Tibial nerve (tissue), 4 donors: ENCODE measurements around the gene HLCS. TPM values are rescaled to one million over a fixed set of nuclear protein-coding genes. Genes with fewer than 3 reads are reported as not detected.

Experiments used
- DNase-seq, 2 donors: peaks; one replicate each; pipeline ENCODE4 v3.0.0-alpha.2; 2019; ENCODE audit warnings: low spot score in 2 of 2
- H3K27ac ChIP-seq, 4 donors: fragments of 200-600 bp; sonication (generic) in 3 of 4; one replicate each; pipeline ENCODE4 v1.5.1; 2017 to 2019; ENCODE audit warnings: mild to moderate bottlenecking in 1 of 4
- H3K27me3 ChIP-seq, 2 donors: fragments of 200-600 bp; sonication (generic) in 1 of 2; one replicate each; pipeline versions ENCODE4 v1.5.1 to v1.6.0; 2017 to 2019
- H3K36me3 ChIP-seq, 3 donors: fragments of 200-600 bp; sonication (generic); one replicate each; pipeline ENCODE4 v1.5.1; 2018 to 2019
- H3K4me1 ChIP-seq, 4 donors: fragments of 200-600 bp; sonication (generic) in 3 of 4; one replicate each; pipeline ENCODE4 v1.5.1; 2017 to 2019
- H3K4me3 ChIP-seq, 4 donors: fragments of 200-600 bp; sonication (generic) in 3 of 4; one replicate each; pipeline ENCODE4 v1.5.1; 2017 to 2019; ENCODE audit warnings: mild to moderate bottlenecking in 1 of 4, moderate library complexity in 1 of 4
- H3K9me3 ChIP-seq, 4 donors: fragments of 200-600 bp; sonication (generic) in 3 of 4; one replicate each; pipeline ENCODE4 v1.5.1; 2017 to 2019
- CTCF ChIP-seq, 5 experiments: fragments of 200-600 bp in 3 of 5; fragments of 450-650 bp in 2 of 5; sonication (generic) in 3 of 5; IDR thresholded peaks; one replicate each; pipeline ENCODE4 v1.5.1; 2016 to 2019; ENCODE audit warnings: antibody characterized with exemption in 5 of 5, mild to moderate bottlenecking in 3 of 5, moderate library complexity in 2 of 5
- EP300 ChIP-seq, 2 donors: sonication (generic); formaldehyde crosslinking; IDR thresholded peaks; one replicate each; pipeline ENCODE4 v1.6.1; 2017; ENCODE audit warnings: antibody characterized with exemption in 2 of 2, mild to moderate bottlenecking in 1 of 2
- POLR2A ChIP-seq, 2 donors: fragments of 450-650 bp; IDR thresholded peaks; one replicate each; pipeline ENCODE4 v1.6.1; 2017; ENCODE audit warnings: antibody characterized with exemption in 2 of 2, mild to moderate bottlenecking in 2 of 2, moderate library complexity in 2 of 2
- WGBS, 2 donors: methylation state at CpG; one replicate each; pipeline ENCODE4 v1.1.5; 2018; 5-methylcytosine and 5-hydroxymethylcytosine counted together
- total RNA-seq, 4 donors: library from RNA; depleted of rRNA; stranded (reverse); fragments of >200 nt; gene quantifications; one replicate each; pipeline ENCODE4 v1.1.0, GENCODE V29; 2016

HLCS gene
- total RNA-seq, 4 donors from 2014 or later = 14.4 to 19.0 (median 17.4) TPM

GRCh38 chr21:36815284-36815683 is 151.2 kb downstream of the HLCS start:
- Histone ChIP-seq H3K27ac (no peak overlapping the region), H3K9me3 (no peaks in the 10 kb centered on the region), H3K36me3 (peaks cover 0 to 5% (median 0%) of the 10 kb centered on the region in 3 donors), H3K4me3 (no peak overlapping the region), H3K4me1 (no peaks in the 10 kb centered on the region), H3K27me3 (no peaks in the 10 kb centered on the region)
- 94 to 97% methylated on average over 4 of the region's 4 CpGs for WGBS, 2 donors
- no peak for DNase-seq
- no peak for TF ChIP-seq CTCF (IDR thresholded peaks at IDR 0.05)
- no peak for TF ChIP-seq EP300 (IDR thresholded peaks at IDR 0.05)
- no peak for TF ChIP-seq POLR2A (IDR thresholded peaks at IDR 0.05)

- Histone ChIP-seq H3K4me1 (no peaks in the 10 kb centered on the region), H3K27me3 (no peaks in the 10 kb centered on the region), H3K4me3 (no peak overlapping the region), H3K36me3 (no peaks in the 10 kb centered on the region), H3K27ac (no peak overlapping the region), H3K9me3 (no peaks in the 10 kb centered on the region)
- 75 to 77% methylated on average over 3 of the region's 3 CpGs for whole genome bisulfite sequencing, 2 donors
- TF ChIP-seq EP300 (IDR thresholded peaks at IDR 0.05) (no peak), CTCF (IDR thresholded peaks at IDR 0.05) (no peak), POLR2A (IDR thresholded peaks at IDR 0.05) (no peak)
- DNase-seq = no peak
Observed at GRCh38 chr21:36813052-36813451, 153.4 kb downstream of the HLCS start.

- no peak for DNase-seq
- TF ChIP-seq POLR2A (IDR thresholded peaks at IDR 0.05) = no peak
- no peak for TF ChIP-seq CTCF (IDR thresholded peaks at IDR 0.05)
- no peak for TF ChIP-seq EP300 (IDR thresholded peaks at IDR 0.05)
- Histone ChIP-seq H3K27ac (no peak overlapping the region), H3K4me3 (no peak overlapping the region), H3K27me3 (no peaks in the 10 kb centered on the region), H3K9me3 (no peaks in the 10 kb centered on the region), H3K4me1 (no peaks in the 10 kb centered on the region), H3K36me3 (no peaks in the 10 kb centered on the region)
- 79 to 91% methylated on average over 7 of the region's 7 CpGs for WGBS, 2 donors
Observed at GRCh38 chr21:36811762-36812161, 154.7 kb downstream of the HLCS start.

- Histone ChIP-seq H3K36me3 (no peaks in the 10 kb centered on the region), H3K4me1 (no peaks in the 10 kb centered on the region), H3K27me3 (no peaks in the 10 kb centered on the region), H3K4me3 (no peak overlapping the region), H3K9me3 (no peaks in the 10 kb centered on the region), H3K27ac (no peak overlapping the region)
- DNase-seq = no peak
- no peak for TF ChIP-seq CTCF (IDR thresholded peaks at IDR 0.05)
- TF ChIP-seq EP300 (IDR thresholded peaks at IDR 0.05) = no peak
- no peak for TF ChIP-seq POLR2A (IDR thresholded peaks at IDR 0.05)
- WGBS, 2 donors = 81 to 82% methylated on average over 2 of the region's 2 CpGs
Observed at GRCh38 chr21:36810443-36810842, 156.0 kb downstream of the HLCS start.

GRCh38 chr21:36807422-36807928 is 159.0 kb downstream of the HLCS start:
- WGBS, 2 donors = 90% methylated on average over 8 of the region's 8 CpGs
- no peak for TF ChIP-seq CTCF (IDR thresholded peaks at IDR 0.05)
- no peak for TF ChIP-seq POLR2A (IDR thresholded peaks at IDR 0.05)
- Histone ChIP-seq H3K4me3 (no peak overlapping the region), H3K27ac (no peak overlapping the region), H3K27me3 (no peaks in the 10 kb centered on the region), H3K36me3 (peaks cover 0 to 1% (median 0%) of the 10 kb centered on the region in 3 donors), H3K9me3 (no peaks in the 10 kb centered on the region), H3K4me1 (no peaks in the 10 kb centered on the region)
- no peak for DNase-seq
